ENCODE results near the gene MKRN1. TPM values are rescaled to one million over a fixed set of nuclear protein-coding genes. Genes with fewer than 3 reads are reported as not detected.
"Not testable (repeated sequence)": the region's sequence is repeated elsewhere in the genome, so short reads cannot be mapped to it uniquely, and the experiment has no call there.

Gene MKRN1
- total RNA-seq, 1 donor from 2014 or later, result 39.6 TPM

- DNase-seq (ENCODE audit: low spot score) (no peak), ATAC-seq (no peak)
Observed at GRCh38 chr7:140441519-140441918, 37.8 kb downstream of the MKRN1 start.

DNA sequence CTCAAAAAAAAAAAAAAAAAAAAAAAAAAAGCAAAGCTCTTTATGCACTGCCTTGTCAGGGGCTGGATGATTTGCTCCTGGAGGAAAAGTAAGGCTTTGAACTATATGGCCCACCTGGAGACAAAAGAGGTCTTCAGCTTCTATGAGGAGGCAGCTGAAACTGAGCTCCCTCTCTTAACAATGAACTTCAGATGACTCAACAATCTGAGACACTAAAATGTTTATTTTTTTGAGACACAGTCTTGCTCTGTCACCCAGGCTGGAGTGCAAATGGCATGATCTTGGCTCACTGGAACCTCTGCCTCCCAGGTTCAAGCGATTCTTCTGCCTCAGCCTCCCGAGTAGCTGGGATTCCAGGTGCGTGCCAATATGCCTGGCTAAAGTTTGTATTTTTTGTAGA is 38.7 kb downstream of the MKRN1 start:
- ATAC-seq (no peak), DNase-seq (ENCODE audit: low spot score) (no peak)

GRCh38 chr7:140439359-140439758 is 39.9 kb downstream of the MKRN1 start:
- ATAC-seq (no peak), DNase-seq (ENCODE audit: low spot score) (no peak)

DNA sequence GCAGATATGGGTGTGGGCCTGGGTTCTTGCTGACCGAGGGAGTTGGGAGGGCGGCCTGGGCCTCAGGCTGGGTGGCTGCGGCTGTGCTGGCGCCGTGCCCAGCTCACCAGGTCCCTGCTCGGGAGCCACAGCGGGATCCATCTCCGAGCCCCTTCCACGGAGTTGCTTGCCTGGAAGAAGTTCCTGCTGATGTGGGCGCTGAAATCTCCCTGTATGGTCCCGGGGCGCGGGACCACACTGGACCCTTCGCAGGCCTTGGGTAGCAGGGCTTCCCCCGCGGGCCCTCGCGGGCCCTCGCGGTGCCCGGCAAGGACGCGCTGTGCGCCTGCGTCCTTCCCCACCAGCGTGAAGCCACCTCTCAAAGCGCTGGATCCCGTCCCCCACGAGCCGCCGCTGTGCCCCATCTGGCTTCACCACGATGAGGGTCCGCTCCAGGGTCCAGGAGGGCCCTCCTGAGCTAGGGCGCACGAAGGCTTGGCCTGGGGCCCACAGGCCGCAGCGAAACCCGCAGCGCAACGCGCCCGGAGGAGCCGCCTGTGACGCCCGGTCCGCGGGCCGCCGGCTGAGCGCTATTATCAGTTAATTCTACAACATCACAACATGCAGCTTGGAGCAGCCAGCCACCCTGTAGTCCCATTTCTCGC is 43.9 kb downstream of the MKRN1 start:
- DNase-seq (ENCODE audit: low spot score), result no peak
- no peak for ATAC-seq

- DNase-seq (ENCODE audit: low spot score) (no peak), ATAC-seq (no peak)
Observed at GRCh38 chr7:140433396-140433795, 45.9 kb downstream of the MKRN1 start.

GRCh38 chr7:140426130-140426529 is 53.2 kb downstream of the MKRN1 start:
- ATAC-seq, result peak; percentile 31
- DNase-seq (ENCODE audit: low spot score), result no peak

DNA sequence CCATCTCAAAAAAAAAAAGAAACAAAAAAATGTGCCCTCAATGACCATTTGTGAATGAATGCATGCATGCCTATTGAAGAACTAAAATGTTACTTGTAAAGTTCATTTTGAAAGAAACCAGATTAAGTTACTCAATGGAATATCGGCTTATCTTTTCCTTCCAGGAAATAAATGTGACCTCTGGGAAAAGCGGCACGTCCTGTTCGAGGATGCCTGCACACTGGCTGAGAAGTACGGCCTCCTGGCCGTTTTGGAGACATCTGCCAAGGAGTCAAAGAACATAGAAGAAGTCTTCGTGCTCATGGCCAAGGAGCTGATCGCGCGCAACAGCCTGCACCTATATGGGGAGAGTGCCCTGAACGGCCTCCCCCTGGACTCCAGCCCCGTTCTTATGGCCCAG is 53.6 kb downstream of the MKRN1 start:
- peak; percentile 34 for ATAC-seq
- DNase-seq (ENCODE audit: low spot score), result no peak

DNA sequence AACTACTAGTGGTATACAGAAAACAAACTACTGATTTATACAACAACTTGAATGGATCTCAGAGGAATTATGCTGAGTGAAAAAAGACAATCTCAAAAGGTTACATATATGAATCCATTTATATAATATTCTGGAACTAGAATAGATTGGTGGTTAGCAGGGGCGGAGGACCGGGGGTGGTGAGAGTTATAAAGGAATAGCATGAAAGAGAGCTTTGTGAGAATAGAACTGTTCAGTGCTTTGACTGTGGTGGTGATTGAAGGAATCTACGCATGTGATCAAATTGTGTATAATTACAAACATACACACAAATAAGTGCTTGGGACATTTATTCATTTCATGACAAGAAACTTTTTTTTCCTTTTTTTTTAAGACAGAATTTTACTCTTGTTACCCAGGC is 55.8 kb downstream of the MKRN1 start:
- ATAC-seq, result no peak
- no peak for DNase-seq (ENCODE audit: low spot score)

DNA sequence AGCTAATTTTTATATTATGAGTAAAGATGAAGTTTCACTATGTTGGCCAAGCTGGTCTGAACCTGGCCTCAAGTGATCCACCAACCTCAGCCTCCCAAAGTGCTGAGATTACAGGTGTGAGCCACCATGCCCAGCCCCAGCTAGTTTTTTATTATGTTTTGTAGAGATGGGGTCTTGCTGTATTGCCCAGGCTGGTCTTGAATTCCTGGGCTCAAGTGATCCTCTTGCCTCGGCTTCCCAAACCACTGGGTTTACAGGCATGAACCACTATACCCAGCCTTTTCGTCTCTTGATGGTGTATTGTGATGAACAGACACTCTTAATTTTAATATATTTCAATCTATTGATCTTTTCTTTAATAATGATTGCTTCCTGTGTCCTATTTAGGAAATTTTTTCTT is 57.8 kb downstream of the MKRN1 start:
- ATAC-seq, result no peak

GRCh38 chr7:140418653-140419052 is 60.7 kb downstream of the MKRN1 start:
- DNase-seq (ENCODE audit: low spot score), result no peak
- no peak for ATAC-seq

More for the DNA sequence above, 57.8 kb downstream of the MKRN1 start:
- no peak for DNase-seq (ENCODE audit: low spot score)

GRCh38 chr7:140418156-140418472 is 61.2 kb downstream of the MKRN1 start:
- not testable (repeated sequence) for ATAC-seq; DNase-seq (ENCODE audit: low spot score)

DNA sequence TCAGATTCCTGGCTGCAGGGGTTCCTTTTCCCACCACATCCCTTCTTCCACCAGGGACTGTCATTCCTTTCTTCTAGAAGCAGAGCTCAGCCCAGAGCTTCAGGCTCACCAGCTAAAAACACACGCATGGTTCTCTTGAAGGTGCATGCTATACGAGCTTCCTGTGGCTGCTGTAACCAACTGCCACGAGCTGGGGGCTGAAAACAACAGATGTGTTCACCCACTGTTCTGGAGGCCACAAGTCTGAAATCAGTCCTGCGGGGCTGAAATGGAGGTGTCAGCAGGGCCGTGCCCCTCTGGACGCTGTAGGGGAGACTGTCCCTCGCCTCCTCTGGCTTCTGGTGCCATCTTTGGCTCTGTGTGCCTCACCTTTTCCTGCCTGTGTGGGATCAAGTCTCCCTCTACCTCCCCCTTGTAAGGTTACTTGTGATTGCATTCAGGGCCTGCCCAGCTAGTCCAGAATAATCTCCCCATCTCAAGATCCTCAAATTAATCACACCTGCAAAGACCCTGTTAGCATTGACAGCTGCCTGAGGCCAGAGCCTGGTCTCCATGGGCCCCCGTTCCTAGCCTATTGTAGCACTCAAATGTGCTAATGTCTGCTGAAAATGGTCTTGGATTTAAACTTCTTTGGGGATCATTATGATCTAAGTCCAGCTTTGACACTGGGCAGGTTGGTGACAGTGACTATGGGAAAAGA is 61.7 kb downstream of the MKRN1 start:
- ATAC-seq, result no peak

GRCh38 chr7:140416560-140416959 is 62.7 kb downstream of the MKRN1 start:
- ATAC-seq (no peak), DNase-seq (ENCODE audit: low spot score) (no peak)

More for the DNA sequence above, 61.7 kb downstream of the MKRN1 start:
- no peak for DNase-seq (ENCODE audit: low spot score)

GRCh38 chr7:140415816-140416215 is 63.5 kb downstream of the MKRN1 start:
- not testable (repeated sequence) for ATAC-seq

GRCh38 chr7:140415361-140415760 is 63.9 kb downstream of the MKRN1 start:
- DNase-seq (ENCODE audit: low spot score) (no peak), ATAC-seq (no peak)

More at GRCh38 chr7:140415816-140416215, 63.5 kb downstream of the MKRN1 start:
- not testable (repeated sequence) for DNase-seq (ENCODE audit: low spot score)

GRCh38 chr7:140404565-140405065 is 74.7 kb downstream of the MKRN1 start:
- ATAC-seq (no peak), DNase-seq (ENCODE audit: low spot score) (no peak)

DNA sequence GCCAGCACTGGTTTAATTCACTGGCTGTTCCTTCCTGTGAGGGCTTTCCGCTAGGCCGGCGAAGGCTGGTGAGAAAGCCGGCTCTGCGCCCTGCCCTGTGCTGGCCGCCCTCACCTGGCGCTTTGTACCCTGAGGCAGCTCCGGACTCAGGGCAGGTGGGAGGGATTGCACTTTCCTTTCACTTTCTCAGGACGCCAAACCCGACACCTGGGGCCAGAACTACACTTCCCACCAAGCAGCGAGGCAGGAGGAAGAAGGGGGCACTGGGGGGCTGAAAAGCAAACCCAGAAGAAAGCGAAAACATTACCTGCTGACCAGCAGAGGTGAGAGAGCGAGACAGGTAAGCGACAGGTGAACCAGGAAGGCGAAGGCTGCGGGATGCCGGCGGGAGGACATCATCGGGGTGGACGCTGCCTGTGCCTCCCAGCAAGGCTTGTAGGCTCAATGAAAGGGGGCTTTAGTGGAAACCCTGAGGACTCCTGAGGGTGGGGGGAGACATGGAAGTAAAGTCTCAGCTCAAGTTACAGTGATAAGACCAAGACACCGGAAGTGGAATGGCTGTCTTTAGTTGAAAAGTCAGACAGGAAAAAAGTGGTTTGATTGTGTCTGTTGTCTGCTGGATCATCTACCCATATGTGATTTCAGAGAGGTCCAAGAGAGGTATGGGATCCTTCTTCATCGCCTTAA is 75.3 kb downstream of the MKRN1 start, which contains the start of gene RAB19:
RAB19 (plus strand) TSS at position 181 of the 687 bp plus-strand sequence. CDS start 3,589 bp downstream, outside the sequence.
- DNase-seq (ENCODE audit: low spot score), result peak; percentile 62
- ATAC-seq, result peak; percentile 97

Other genes starting within 250 kb of the MKRN1 start
- 8.0 TPM for gene SLC37A3, start 81.0 kb downstream of the MKRN1 start, total RNA-seq
- not detected for gene RAB19, start 75.4 kb downstream of the MKRN1 start, total RNA-seq
- 2.5 TPM for gene DENND2A, start 161.3 kb upstream of the MKRN1 start, total RNA-seq
- 11.7 TPM for gene ADCK2, start 193.4 kb upstream of the MKRN1 start, total RNA-seq
- gene NDUFB2, start 217.2 kb upstream of the MKRN1 start, total RNA-seq, result 146 TPM